Liver (tissue), 9 donors: Measurements from ENCODE around the gene NUAK1. TPM values are rescaled to one million over a fixed set of nuclear protein-coding genes. Genes with fewer than 3 reads are reported as not detected.

ENCODE experiments used
- DNase-seq: peaks from one replicate; pipeline ENCODE4 v3.0.0-alpha.2; 2017; ENCODE audit warnings: low spot score
- H3K27ac ChIP-seq, 2 donors: one replicate each; pipeline ENCODE4 v1.7.0; 2013; ENCODE audit warnings: inconsistent platforms in 2 of 2, low read length in 2 of 2, control low read depth in 1 of 2, low read depth in 1 of 2, mild to moderate bottlenecking in 1 of 2
- H3K27me3 ChIP-seq, 4 donors: one replicate each; pipeline versions ENCODE4 v1.6.1 to v1.7.0; 2013; ENCODE audit warnings: low read length in 3 of 4, inconsistent platforms in 1 of 4, mild to moderate bottlenecking in 1 of 4, moderate library complexity in 1 of 4; ENCODE audit not compliant: control insufficient read depth in 4 of 4, insufficient read depth in 4 of 4
- H3K36me3 ChIP-seq, 4 donors: one replicate each; pipeline versions ENCODE4 v1.6.1 to v1.7.0; 2013; ENCODE audit warnings: low read length in 3 of 4, mild to moderate bottlenecking in 3 of 4, low read depth in 1 of 4, moderate library complexity in 1 of 4; ENCODE audit not compliant: control insufficient read depth in 4 of 4, insufficient read depth in 3 of 4
- H3K4me1 ChIP-seq, 4 donors: one replicate each; pipeline versions ENCODE4 v1.6.1 to v1.7.0; 2013; ENCODE audit warnings: low read length in 3 of 4, mild to moderate bottlenecking in 3 of 4, moderate library complexity in 1 of 4; ENCODE audit not compliant: control insufficient read depth in 4 of 4, insufficient read depth in 4 of 4
- H3K4me3 ChIP-seq, 3 donors: one replicate each; pipeline versions ENCODE4 v1.6.1 to v1.7.0; 2013; ENCODE audit warnings: low read length in 3 of 3, control low read depth in 1 of 3, low read depth in 1 of 3, mild to moderate bottlenecking in 1 of 3
- H3K9ac ChIP-seq, 2 donors: one replicate each; pipeline ENCODE4 v1.7.0; 2013; ENCODE audit warnings: low read length in 2 of 2, mild to moderate bottlenecking in 2 of 2, moderate library complexity in 2 of 2, control low read depth in 1 of 2, low read depth in 1 of 2
- H3K9me3 ChIP-seq, 4 donors: one replicate each; pipeline versions ENCODE4 v1.6.1 to v1.7.0; 2013; ENCODE audit warnings: low read length in 3 of 4; ENCODE audit not compliant: control insufficient read depth in 4 of 4
- EGR1 ChIP-seq, 2 donors: IDR thresholded peaks; 2 replicates each; pipeline ENCODE4 v1.6.1; 2016 to 2018; ENCODE audit warnings: antibody characterized with exemption in 2 of 2, low read depth in 2 of 2
- FOXA1 ChIP-seq: IDR thresholded peaks from 2 replicates; pipeline ENCODE4 v1.6.1; 2016; ENCODE audit warnings: antibody characterized with exemption
- GABPA ChIP-seq, 2 donors: IDR thresholded peaks in 1 of 2; conservative IDR thresholded peaks in 1 of 2; 2 replicates each; pipeline ENCODE4 v1.6.1; 2016; ENCODE audit warnings: antibody characterized with exemption in 2 of 2, mild to moderate bottlenecking in 1 of 2, moderate library complexity in 1 of 2
- HNF4A ChIP-seq, 2 donors: conservative IDR thresholded peaks; 2 replicates each; pipeline ENCODE4 v1.6.1; 2016; ENCODE audit warnings: antibody characterized with exemption in 2 of 2, mild to moderate bottlenecking in 2 of 2
- HNF4G ChIP-seq: IDR thresholded peaks from 2 replicates; pipeline ENCODE4 v1.6.1; 2016; ENCODE audit warnings: antibody characterized with exemption
- JUND ChIP-seq, 2 donors: IDR thresholded peaks; 2 replicates each; pipeline ENCODE4 v1.6.1; 2016; ENCODE audit warnings: antibody characterized with exemption in 2 of 2
- NR2F2 ChIP-seq: IDR thresholded peaks from 2 replicates; pipeline ENCODE4 v1.6.1; 2016; ENCODE audit warnings: antibody characterized with exemption
- RAD21 ChIP-seq, 2 donors: IDR thresholded peaks; 2 replicates each; pipeline ENCODE4 v1.6.1; 2016; ENCODE audit warnings: antibody characterized with exemption in 2 of 2, mild to moderate bottlenecking in 2 of 2
- RXRA ChIP-seq, 2 donors: IDR thresholded peaks; 2 replicates each; pipeline ENCODE4 v1.6.1; 2017 to 2018; ENCODE audit warnings: antibody characterized with exemption in 2 of 2, mild to moderate bottlenecking in 1 of 2
- SP1 ChIP-seq: IDR thresholded peaks from 2 replicates; pipeline ENCODE4 v1.6.1; 2018; ENCODE audit warnings: antibody characterized with exemption, mild to moderate bottlenecking
- TAF1 ChIP-seq: conservative IDR thresholded peaks from 2 replicates; pipeline ENCODE4 v1.6.1; 2016; ENCODE audit warnings: antibody characterized with exemption, mild to moderate bottlenecking
- YY1 ChIP-seq: IDR thresholded peaks from 2 replicates; pipeline ENCODE4 v1.6.1; 2016; ENCODE audit warnings: antibody characterized with exemption, mild to moderate bottlenecking
- WGBS: extraction: QIAGEN DNeasy Blood & Tissue Kit; methylation state at CpG from one replicate; pipeline ENCODE4 v1.1.7; 2013; 5-methylcytosine and 5-hydroxymethylcytosine counted together
- polyA plus RNA-seq, 2 donors: library from polyadenylated mRNA; stranded (reverse) in 1 of 2; unstranded in 1 of 2; fragments of 200-250 nt in 1 of 2; fragments of >200 nt in 1 of 2; fragmentation: Nextera tagmentation in 1 of 2; extraction: Ambion mirVana in 1 of 2; gene quantifications; one replicate each; pipeline versions ENCODE4 v1.2.1 to v1.2.3, GENCODE V29; 2013 to 2015
- total RNA-seq, 2 donors: library from RNA; depleted of rRNA; stranded (reverse); fragments of >200 nt; gene quantifications; one replicate each; pipeline ENCODE4 v1.2.3, GENCODE V29; 2014
- TF ChIP-seq, protein P1 (sequence below): IDR thresholded peaks from 2 replicates; pipeline ENCODE4 v1.6.1; 2016; ENCODE audit warnings: antibody characterized with exemption
- TF ChIP-seq, protein P2 (sequence below): fragments of 150-350 bp; IDR thresholded peaks from 2 replicates; pipeline ENCODE4 v1.5.1; 2017; ENCODE audit warnings: improper control_type of control experiment, low read depth, low read length; ENCODE audit not compliant: missing input control
- TF ChIP-seq, protein P3 (sequence below): IDR thresholded peaks from 2 replicates; pipeline ENCODE4 v1.6.1; 2016; ENCODE audit warnings: antibody characterized with exemption, mild to moderate bottlenecking
- TF ChIP-seq, protein P4 (sequence below): IDR thresholded peaks from 2 replicates; pipeline ENCODE4 v1.6.1; 2016; ENCODE audit warnings: antibody characterized with exemption
- TF ChIP-seq, protein P5 (sequence below): IDR thresholded peaks from 2 replicates; pipeline ENCODE4 v1.6.1; 2016; ENCODE audit warnings: antibody characterized with exemption
- donor health status: healthy.
- donor health status: healthy.
- donor health status: healthy.
- donor health status: healthy.
- donor health status: healthy.

NUAK1 gene
- total and polyA plus RNA-seq, 4 donors = 2.5 to 9.3 (median 3.9) TPM

DNA sequence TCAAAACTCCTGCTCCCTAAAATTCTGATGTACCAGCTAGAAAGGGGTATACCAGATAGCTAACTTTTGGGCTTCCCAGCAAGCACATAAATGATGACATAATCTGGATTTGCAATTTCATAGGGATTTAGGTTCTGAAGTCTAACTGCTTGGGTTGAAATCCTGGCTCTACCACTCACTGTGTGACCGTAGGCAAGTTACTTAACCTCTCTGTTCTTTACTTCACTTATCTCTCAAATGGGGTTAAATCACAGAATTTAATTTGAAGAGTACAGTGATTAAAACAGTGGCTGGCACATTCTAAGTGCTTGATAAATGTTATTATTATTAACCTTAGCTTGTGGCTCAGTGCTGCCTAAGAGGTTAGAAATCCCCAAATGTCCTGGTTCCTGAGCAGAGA is 49.1 kb upstream of the NUAK1 start:
- H3K27ac ChIP-seq = no peak overlapping the region

DNA sequence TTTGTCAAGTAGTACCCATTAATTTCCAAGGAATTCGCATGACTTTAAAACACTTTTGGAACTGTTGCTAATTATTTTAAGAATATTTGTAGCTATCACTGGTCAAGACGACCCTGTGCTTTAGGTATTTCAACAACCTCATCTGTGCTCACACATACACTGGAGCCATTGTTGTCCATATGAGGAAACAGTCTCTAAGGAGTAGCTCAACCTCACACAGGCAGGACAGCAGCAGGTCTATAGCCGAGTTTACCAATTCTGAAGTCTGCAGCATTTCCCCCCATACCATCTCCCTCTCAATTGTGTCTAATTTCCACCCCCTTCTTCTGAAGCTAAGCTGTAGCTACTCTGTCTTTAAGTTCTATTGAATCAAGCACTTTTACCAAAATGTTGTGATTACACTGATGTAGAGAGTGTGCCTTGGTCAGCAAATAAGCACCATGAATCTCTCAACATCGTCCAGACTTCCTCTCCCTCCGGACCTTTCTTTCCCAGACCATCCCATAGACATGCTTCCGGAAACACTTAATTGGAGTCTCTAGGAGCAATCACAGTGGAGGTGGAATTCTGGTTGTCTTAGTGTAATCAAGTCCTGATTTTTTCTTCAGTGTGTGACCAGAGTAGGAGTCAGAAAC is 48.5 kb upstream of the NUAK1 start:
- no peaks in the 10 kb centered on the region for H3K9me3 ChIP-seq
- no peak overlapping the region for H3K4me3 ChIP-seq
- no peak for DNase-seq
- no peak overlapping the region for H3K9ac ChIP-seq
- no peaks in the 10 kb centered on the region for H3K36me3 ChIP-seq
- no peak overlapping the region for H3K27ac ChIP-seq
- no peaks in the 10 kb centered on the region for H3K27me3 ChIP-seq
- WGBS = 74% methylated on average over 6 of the region's 6 CpGs
- peaks cover 0 to 8% (median 5%) of the 10 kb centered on the region in 4 donors for H3K4me1 ChIP-seq
- TF ChIP-seq HNF4G (no peak), RAD21 (IDR thresholded peaks at IDR 0.05) (no peak), JUND (IDR thresholded peaks at IDR 0.05) (no peak), YY1 (no peak), SP1 (no peak), NR2F2 (no peak), RXRA (IDR thresholded peaks at IDR 0.05) (no peak), EGR1 (IDR thresholded peaks at IDR 0.05; ENCODE audit: low read depth in 2 of 2) (no peak), GABPA (IDR thresholded peaks at IDR 0.05 in 1 of 2, conservative IDR thresholded peaks at IDR 0.05 in 1 of 2) (no peak), HNF4A (conservative IDR thresholded peaks at IDR 0.05) (no peak)
- TF ChIP-seq, protein P1, sequence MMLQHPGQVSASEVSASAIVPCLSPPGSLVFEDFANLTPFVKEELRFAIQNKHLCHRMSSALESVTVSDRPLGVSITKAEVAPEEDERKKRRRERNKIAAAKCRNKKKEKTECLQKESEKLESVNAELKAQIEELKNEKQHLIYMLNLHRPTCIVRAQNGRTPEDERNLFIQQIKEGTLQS = no peak
- TF ChIP-seq, protein P2, sequence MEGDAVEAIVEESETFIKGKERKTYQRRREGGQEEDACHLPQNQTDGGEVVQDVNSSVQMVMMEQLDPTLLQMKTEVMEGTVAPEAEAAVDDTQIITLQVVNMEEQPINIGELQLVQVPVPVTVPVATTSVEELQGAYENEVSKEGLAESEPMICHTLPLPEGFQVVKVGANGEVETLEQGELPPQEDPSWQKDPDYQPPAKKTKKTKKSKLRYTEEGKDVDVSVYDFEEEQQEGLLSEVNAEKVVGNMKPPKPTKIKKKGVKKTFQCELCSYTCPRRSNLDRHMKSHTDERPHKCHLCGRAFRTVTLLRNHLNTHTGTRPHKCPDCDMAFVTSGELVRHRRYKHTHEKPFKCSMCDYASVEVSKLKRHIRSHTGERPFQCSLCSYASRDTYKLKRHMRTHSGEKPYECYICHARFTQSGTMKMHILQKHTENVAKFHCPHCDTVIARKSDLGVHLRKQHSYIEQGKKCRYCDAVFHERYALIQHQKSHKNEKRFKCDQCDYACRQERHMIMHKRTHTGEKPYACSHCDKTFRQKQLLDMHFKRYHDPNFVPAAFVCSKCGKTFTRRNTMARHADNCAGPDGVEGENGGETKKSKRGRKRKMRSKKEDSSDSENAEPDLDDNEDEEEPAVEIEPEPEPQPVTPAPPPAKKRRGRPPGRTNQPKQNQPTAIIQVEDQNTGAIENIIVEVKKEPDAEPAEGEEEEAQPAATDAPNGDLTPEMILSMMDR = no peak

More for the DNA sequence above, 49.1 kb upstream of the NUAK1 start:
- no peak overlapping the region for H3K4me3 ChIP-seq
- 92% methylated on average over 1 of the region's 1 CpG for WGBS
- no peaks in the 10 kb centered on the region for H3K27me3 ChIP-seq
- TF ChIP-seq TAF1 (no peak), FOXA1 (no peak), GABPA (IDR thresholded peaks at IDR 0.05 in 1 of 2, conservative IDR thresholded peaks at IDR 0.05 in 1 of 2) (no peak), SP1 (no peak), HNF4G (no peak), EGR1 (IDR thresholded peaks at IDR 0.05; ENCODE audit: low read depth in 2 of 2) (no peak), JUND (IDR thresholded peaks at IDR 0.05) (no peak)
- TF ChIP-seq, protein P3, sequence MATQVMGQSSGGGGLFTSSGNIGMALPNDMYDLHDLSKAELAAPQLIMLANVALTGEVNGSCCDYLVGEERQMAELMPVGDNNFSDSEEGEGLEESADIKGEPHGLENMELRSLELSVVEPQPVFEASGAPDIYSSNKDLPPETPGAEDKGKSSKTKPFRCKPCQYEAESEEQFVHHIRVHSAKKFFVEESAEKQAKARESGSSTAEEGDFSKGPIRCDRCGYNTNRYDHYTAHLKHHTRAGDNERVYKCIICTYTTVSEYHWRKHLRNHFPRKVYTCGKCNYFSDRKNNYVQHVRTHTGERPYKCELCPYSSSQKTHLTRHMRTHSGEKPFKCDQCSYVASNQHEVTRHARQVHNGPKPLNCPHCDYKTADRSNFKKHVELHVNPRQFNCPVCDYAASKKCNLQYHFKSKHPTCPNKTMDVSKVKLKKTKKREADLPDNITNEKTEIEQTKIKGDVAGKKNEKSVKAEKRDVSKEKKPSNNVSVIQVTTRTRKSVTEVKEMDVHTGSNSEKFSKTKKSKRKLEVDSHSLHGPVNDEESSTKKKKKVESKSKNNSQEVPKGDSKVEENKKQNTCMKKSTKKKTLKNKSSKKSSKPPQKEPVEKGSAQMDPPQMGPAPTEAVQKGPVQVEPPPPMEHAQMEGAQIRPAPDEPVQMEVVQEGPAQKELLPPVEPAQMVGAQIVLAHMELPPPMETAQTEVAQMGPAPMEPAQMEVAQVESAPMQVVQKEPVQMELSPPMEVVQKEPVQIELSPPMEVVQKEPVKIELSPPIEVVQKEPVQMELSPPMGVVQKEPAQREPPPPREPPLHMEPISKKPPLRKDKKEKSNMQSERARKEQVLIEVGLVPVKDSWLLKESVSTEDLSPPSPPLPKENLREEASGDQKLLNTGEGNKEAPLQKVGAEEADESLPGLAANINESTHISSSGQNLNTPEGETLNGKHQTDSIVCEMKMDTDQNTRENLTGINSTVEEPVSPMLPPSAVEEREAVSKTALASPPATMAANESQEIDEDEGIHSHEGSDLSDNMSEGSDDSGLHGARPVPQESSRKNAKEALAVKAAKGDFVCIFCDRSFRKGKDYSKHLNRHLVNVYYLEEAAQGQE = no peak
- TF ChIP-seq, protein P4, sequence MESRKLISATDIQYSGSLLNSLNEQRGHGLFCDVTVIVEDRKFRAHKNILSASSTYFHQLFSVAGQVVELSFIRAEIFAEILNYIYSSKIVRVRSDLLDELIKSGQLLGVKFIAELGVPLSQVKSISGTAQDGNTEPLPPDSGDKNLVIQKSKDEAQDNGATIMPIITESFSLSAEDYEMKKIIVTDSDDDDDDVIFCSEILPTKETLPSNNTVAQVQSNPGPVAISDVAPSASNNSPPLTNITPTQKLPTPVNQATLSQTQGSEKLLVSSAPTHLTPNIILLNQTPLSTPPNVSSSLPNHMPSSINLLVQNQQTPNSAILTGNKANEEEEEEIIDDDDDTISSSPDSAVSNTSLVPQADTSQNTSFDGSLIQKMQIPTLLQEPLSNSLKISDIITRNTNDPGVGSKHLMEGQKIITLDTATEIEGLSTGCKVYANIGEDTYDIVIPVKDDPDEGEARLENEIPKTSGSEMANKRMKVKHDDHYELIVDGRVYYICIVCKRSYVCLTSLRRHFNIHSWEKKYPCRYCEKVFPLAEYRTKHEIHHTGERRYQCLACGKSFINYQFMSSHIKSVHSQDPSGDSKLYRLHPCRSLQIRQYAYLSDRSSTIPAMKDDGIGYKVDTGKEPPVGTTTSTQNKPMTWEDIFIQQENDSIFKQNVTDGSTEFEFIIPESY = no peak
- TF ChIP-seq, protein P5, sequence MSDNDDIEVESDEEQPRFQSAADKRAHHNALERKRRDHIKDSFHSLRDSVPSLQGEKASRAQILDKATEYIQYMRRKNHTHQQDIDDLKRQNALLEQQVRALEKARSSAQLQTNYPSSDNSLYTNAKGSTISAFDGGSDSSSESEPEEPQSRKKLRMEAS = no peak
- TF ChIP-seq, protein P2 = no peak
- TF ChIP-seq, protein P1 = no peak
- H3K36me3 ChIP-seq = no peaks in the 10 kb centered on the region
- no peak for DNase-seq
- peaks cover 0 to 8% (median 5%) of the 10 kb centered on the region in 4 donors for H3K4me1 ChIP-seq
- H3K9me3 ChIP-seq = no peaks in the 10 kb centered on the region
- H3K9ac ChIP-seq = no peak overlapping the region
